HepG2 (cell line): ENCODE results near the gene ELL. TPM values are rescaled to one million over a fixed set of nuclear protein-coding genes. Genes with fewer than 3 reads are reported as not detected.

Experiments
- FOXJ3 ChIP-seq: sonication (generic); formaldehyde crosslinking; IDR thresholded peaks from 2 replicates; pipeline ENCODE4 v1.4.0; 2020; ENCODE audit warnings: missing genetic modification reagents, mild to moderate bottlenecking, borderline replicate concordance
- HOXA7 ChIP-seq: sonication (generic); formaldehyde crosslinking; IDR thresholded peaks from 2 replicates; pipeline ENCODE4 v1.8.1; 2022; ENCODE audit warnings: mild to moderate bottlenecking, missing genetic modification reagents, moderate library complexity
- JUND ChIP-seq: sonication (generic); formaldehyde crosslinking; IDR thresholded peaks from 2 replicates; pipeline ENCODE4 v1.8.0; 2022; ENCODE audit warnings: mild to moderate bottlenecking, missing genetic modification reagents
- KDM6A ChIP-seq: IDR thresholded peaks from 2 replicates; pipeline ENCODE4 v1.6.1; 2016; ENCODE audit warnings: low read depth
- NFKB2 ChIP-seq: sonication (generic); formaldehyde crosslinking; IDR thresholded peaks from 2 replicates; pipeline ENCODE4 v1.4.0; 2020; ENCODE audit warnings: missing genetic modification reagents, borderline replicate concordance
- PAWR ChIP-seq: sonication (generic); formaldehyde crosslinking; IDR thresholded peaks from 2 replicates; pipeline ENCODE4 v1.4.0; 2020; ENCODE audit warnings: missing genetic modification reagents, mild to moderate bottlenecking, borderline replicate concordance
- RBM39 ChIP-seq: fragments of 200-400 bp; formaldehyde crosslinking; IDR thresholded peaks from one replicate; pipeline ENCODE4 v1.6.1; 2018; ENCODE audit warnings: antibody characterized with exemption, mild to moderate bottlenecking, low read depth, low read length; ENCODE audit not compliant: poor library complexity, severe bottlenecking
- RCOR2 ChIP-seq: IDR thresholded peaks from 2 replicates; pipeline ENCODE4 v1.6.1; 2016; ENCODE audit warnings: missing biosample characterization, missing genetic modification reagents
- SUZ12 ChIP-seq: fragments of 150-350 bp; IDR thresholded peaks from 2 replicates; pipeline ENCODE4 v1.6.1; 2014; ENCODE audit warnings: low read depth, low read length
- TBL1XR1 ChIP-seq: fragments of 150-350 bp; IDR thresholded peaks from 2 replicates; pipeline ENCODE4 v1.6.1; 2014; ENCODE audit warnings: borderline replicate concordance, low read length; ENCODE audit not compliant: partially characterized antibody
- ZFP82 ChIP-seq: sonication (generic); formaldehyde crosslinking; IDR thresholded peaks from 2 replicates; pipeline ENCODE4 v1.5.1; 2020; ENCODE audit warnings: mild to moderate bottlenecking, missing genetic modification reagents, borderline replicate concordance
- ZNF124 ChIP-seq: sonication (generic); formaldehyde crosslinking; IDR thresholded peaks from 2 replicates; pipeline ENCODE4 v1.4.0; 2020; ENCODE audit warnings: missing genetic modification reagents
- ZNF329 ChIP-seq: sonication (generic); formaldehyde crosslinking; IDR thresholded peaks from 2 replicates; pipeline ENCODE4 v1.9.0; 2021; ENCODE audit warnings: low read depth, mild to moderate bottlenecking, missing genetic modification reagents
- ZNF607 ChIP-seq: sonication (generic); formaldehyde crosslinking; IDR thresholded peaks from 2 replicates; pipeline ENCODE4 v1.5.1; 2020; ENCODE audit warnings: missing genetic modification reagents, mild to moderate bottlenecking, borderline replicate concordance
- polyA plus RNA-seq, 8 experiments: library from polyadenylated mRNA; depleted of rRNA in 3 of 8; stranded (reverse) in 7 of 8; unstranded in 1 of 8; fragments of >200 nt; fragmentation: Illumina TruSeq in 4 of 8; extraction: Trizol in 4 of 8; gene quantifications; 2 replicates each; pipeline versions ENCODE4 v1.2.1 to v1.2.3, GENCODE V29; 2011 to 2016; ENCODE audit warnings: low read depth in 4 of 8, missing spikeins in 1 of 8, mixed read lengths in 1 of 8; ENCODE audit not compliant: insufficient read depth in 1 of 8
- total RNA-seq, 5 experiments: library from RNA; depleted of rRNA; stranded (reverse); fragments of >200 nt; fragmentation: Illumina TruSeq; extraction: Trizol; gene quantifications; 2 replicates each; pipeline ENCODE4 v1.2.3, GENCODE V29; 2016; ENCODE audit warnings: low read depth in 1 of 5
- TF ChIP-seq, protein P1 (sequence below): sonication (generic); formaldehyde crosslinking; IDR thresholded peaks from 2 replicates; pipeline ENCODE4 v1.5.0; 2020; ENCODE audit warnings: mild to moderate bottlenecking, missing genetic modification reagents
- TF ChIP-seq, protein P2 (sequence below): sonication (generic); formaldehyde crosslinking; IDR thresholded peaks from 2 replicates; pipeline ENCODE4 v1.5.1; 2020; ENCODE audit warnings: mild to moderate bottlenecking, moderate library complexity, missing genetic modification reagents
- TF ChIP-seq, protein P3 (sequence below): sonication (generic); formaldehyde crosslinking; IDR thresholded peaks from one replicate; pipeline ENCODE4 v1.5.1; 2020; ENCODE audit warnings: mild to moderate bottlenecking, missing genetic modification reagents; ENCODE audit errors: not compliant biosample characterization

Gene ELL
- total and polyA plus RNA-seq, 2 of the 13 experiments (the other 11 are each of a cell fraction or from before 2014, with no cell fraction given), result 3.7 to 5.4 TPM

DNA sequence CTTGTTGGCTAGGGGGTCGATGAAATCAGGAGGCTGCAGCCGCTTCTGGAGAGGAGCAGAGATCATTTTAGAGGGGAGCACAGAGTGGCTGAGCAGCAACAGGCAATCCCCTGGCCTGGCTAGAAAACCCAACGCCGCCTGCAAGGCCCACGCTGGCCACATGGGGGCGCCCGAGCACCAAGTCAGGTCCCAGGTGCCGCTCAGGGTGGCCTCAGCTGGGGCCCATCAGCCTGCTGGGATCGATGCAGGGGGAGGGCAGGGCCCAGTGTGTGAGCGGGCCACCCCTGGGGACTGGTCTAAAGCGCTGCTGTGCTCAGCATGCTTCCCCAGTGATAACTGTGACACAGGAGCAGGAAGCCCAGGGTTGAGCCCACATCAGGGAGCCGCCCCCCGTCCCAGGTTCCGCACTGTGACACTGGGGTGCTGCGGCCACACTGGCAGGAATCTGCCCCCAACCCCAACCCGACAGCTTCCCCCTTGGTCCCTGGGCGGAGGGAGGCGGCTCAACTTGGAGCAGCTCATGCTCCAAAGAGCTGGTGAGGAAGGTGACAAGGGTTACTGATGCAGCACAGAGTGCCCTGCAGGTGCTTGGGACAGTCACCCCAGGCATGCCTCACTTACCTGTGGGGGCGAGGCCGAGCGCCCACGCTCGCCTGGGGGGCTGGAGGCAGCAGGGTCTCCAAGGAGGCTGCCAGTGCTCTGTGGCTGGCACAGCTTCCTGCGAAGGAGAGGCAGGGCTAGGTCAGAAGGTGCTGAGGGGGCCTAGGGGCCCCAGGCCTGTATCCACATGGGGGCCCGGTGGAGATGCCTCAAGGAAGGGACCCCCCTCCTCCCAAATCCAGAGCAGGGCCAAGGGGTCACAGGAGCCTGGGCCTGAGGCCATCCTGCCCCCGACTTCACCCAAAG is 70.7 kb downstream of the ELL start (continued):
- TF ChIP-seq, protein P1, sequence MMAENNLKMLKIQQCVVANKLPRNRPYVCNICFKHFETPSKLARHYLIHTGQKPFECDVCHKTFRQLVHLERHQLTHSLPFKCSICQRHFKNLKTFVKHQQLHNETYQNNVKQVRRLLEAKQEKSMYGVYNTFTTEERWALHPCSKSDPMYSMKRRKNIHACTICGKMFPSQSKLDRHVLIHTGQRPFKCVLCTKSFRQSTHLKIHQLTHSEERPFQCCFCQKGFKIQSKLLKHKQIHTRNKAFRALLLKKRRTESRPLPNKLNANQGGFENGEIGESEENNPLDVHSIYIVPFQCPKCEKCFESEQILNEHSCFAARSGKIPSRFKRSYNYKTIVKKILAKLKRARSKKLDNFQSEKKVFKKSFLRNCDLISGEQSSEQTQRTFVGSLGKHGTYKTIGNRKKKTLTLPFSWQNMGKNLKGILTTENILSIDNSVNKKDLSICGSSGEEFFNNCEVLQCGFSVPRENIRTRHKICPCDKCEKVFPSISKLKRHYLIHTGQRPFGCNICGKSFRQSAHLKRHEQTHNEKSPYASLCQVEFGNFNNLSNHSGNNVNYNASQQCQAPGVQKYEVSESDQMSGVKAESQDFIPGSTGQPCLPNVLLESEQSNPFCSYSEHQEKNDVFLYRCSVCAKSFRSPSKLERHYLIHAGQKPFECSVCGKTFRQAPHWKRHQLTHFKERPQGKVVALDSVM (CRISPR knock-in tag), result no peak
- TF ChIP-seq SUZ12 (no peak), ZNF607 (CRISPR knock-in tag) (no peak), TBL1XR1 (no peak), RCOR2 (CRISPR knock-in tag) (no peak), ZNF124 (no peak), ZNF329 (CRISPR knock-in tag) (no peak), JUND (CRISPR knock-in tag) (no peak), HOXA7 (CRISPR knock-in tag) (no peak), PAWR (no peak), KDM6A (CRISPR knock-in tag) (no peak), RBM39 (peak; percentile 42), NFKB2 (CRISPR knock-in tag) (peak; percentile 58; the same call in 1 of the 2 replicates), ZFP82 (CRISPR knock-in tag) (no peak), FOXJ3 (CRISPR knock-in tag) (no peak)
- TF ChIP-seq, protein P2, sequence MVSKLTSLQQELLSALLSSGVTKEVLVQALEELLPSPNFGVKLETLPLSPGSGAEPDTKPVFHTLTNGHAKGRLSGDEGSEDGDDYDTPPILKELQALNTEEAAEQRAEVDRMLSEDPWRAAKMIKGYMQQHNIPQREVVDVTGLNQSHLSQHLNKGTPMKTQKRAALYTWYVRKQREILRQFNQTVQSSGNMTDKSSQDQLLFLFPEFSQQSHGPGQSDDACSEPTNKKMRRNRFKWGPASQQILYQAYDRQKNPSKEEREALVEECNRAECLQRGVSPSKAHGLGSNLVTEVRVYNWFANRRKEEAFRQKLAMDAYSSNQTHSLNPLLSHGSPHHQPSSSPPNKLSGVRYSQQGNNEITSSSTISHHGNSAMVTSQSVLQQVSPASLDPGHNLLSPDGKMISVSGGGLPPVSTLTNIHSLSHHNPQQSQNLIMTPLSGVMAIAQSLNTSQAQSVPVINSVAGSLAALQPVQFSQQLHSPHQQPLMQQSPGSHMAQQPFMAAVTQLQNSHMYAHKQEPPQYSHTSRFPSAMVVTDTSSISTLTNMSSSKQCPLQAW, result peak; percentile 76
- TF ChIP-seq, protein P3, sequence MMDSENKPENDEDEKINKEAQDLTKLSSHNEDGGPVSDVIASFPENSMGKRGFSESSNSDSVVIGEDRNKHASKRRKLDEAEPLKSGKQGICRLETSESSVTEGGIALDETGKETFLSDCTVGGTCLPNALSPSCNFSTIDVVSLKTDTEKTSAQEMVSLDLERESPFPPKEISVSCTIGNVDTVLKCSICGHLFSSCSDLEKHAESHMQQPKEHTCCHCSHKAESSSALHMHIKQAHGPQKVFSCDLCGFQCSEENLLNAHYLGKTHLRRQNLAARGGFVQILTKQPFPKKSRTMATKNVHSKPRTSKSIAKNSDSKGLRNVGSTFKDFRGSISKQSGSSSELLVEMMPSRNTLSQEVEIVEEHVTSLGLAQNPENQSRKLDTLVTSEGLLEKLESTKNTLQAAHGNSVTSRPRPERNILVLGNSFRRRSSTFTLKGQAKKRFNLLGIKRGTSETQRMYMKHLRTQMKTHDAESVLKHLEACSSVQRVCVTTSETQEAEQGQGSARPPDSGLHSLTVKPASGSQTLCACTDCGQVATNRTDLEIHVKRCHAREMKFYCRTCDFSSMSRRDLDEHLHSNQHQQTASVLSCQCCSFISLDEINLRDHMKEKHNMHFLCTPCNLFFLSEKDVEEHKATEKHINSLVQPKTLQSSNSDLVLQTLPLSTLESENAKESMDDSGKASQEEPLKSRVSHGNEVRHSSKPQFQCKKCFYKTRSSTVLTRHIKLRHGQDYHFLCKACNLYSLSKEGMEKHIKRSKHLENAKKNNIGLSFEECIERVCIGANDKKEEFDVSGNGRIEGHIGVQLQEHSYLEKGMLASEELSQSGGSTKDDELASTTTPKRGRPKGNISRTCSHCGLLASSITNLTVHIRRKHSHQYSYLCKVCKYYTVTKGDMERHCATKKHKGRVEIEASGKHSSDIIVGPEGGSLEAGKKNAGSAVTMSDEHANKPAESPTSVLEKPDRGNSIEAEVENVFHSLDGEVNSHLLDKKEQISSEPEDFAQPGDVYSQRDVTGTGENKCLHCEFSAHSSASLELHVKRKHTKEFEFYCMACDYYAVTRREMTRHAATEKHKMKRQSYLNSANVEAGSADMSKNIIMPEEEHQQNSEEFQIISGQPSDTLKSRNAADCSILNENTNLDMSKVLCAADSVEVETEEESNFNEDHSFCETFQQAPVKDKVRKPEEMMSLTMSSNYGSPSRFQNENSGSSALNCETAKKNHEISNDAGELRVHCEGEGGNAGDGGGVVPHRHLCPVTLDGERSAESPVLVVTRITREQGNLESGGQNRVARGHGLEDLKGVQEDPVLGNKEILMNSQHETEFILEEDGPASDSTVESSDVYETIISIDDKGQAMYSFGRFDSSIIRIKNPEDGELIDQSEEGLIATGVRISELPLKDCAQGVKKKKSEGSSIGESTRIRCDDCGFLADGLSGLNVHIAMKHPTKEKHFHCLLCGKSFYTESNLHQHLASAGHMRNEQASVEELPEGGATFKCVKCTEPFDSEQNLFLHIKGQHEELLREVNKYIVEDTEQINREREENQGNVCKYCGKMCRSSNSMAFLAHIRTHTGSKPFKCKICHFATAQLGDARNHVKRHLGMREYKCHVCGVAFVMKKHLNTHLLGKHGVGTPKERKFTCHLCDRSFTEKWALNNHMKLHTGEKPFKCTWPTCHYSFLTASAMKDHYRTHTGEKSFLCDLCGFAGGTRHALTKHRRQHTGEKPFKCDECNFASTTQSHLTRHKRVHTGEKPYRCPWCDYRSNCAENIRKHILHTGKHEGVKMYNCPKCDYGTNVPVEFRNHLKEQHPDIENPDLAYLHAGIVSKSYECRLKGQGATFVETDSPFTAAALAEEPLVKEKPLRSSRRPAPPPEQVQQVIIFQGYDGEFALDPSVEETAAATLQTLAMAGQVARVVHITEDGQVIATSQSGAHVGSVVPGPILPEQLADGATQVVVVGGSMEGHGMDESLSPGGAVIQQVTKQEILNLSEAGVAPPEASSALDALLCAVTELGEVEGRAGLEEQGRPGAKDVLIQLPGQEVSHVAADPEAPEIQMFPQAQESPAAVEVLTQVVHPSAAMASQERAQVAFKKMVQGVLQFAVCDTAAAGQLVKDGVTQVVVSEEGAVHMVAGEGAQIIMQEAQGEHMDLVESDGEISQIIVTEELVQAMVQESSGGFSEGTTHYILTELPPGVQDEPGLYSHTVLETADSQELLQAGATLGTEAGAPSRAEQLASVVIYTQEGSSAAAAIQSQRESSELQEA (CRISPR knock-in tag), result peak; percentile 59
